Erythroblast (primary cell): Measurements from ENCODE around the gene FAM98A.

ENCODE experiments used
- GATA1 ChIP-seq: IDR thresholded peaks from 2 replicates; pipeline ENCODE4 v1.6.1; 2011; ENCODE audit warnings: low read depth, mild to moderate bottlenecking, control low read depth, low read length, moderate library complexity
- POLR2A ChIP-seq: IDR thresholded peaks from 2 replicates; pipeline ENCODE4 v1.6.1; 2011; ENCODE audit warnings: mild to moderate bottlenecking, low read length

DNA sequence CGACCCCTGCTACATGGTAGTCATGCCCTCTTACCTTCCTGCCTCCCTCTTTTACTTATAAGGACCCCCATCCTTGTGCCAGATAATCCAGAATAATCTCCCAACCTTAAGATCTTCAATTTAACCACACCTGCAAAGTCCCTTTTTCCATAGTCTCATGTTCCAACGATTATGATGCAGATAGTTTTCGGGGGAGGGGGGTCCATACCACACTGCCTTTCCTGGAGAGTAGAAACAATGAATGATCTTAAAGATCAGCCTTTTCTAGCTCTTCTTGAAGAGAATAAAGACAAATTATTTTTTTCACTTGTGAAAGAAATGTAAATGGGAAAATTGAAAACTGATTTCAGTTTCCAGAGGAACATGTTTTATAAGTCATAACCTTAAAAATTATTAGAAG, 4.3 kb upstream of the FAM98A start:
- no peak for TF ChIP-seq POLR2A
- no peak for TF ChIP-seq GATA1
